ENCODE data around the gene BRD2. TPM values are rescaled to one million over a fixed set of nuclear protein-coding genes. Genes with fewer than 3 reads are reported as not detected.
A peak's percentile ranks its signal among the peaks of the same experiment; 100 is the strongest.

The BRD2 gene
- 100 to 1,000 TPM; 134 to 169 TPM for total RNA-seq

- peak within 1 kb of the TSS; percentile 99 to 100 for H3K27ac ChIP-seq
- peak within 1 kb of the TSS; percentile 86 for H3K4me3 ChIP-seq
- no peaks in the 10 kb centered on the region for H3K9me3 ChIP-seq
- peaks cover 14 to 21% of the 10 kb centered on the region in 2 donors for H3K4me1 ChIP-seq (ENCODE audit: control insufficient read depth in 1 of 2, low read depth in 2 of 2)
- peak; percentile 88 for DNase-seq (ENCODE audit: low spot score)
- H3K36me3 ChIP-seq: peaks cover 4% of the 10 kb centered on the region
- no peak for TF ChIP-seq CTCF (IDR thresholded peaks at IDR 0.05)
- peak; percentile 35 for ATAC-seq (ENCODE audit: insufficient number of reproducible peaks, low FRiP score, low read depth)
- H3K27me3 ChIP-seq (replicated peaks; ENCODE audit: insufficient read depth): no peaks in the 10 kb centered on the region
These were observed at the start of gene BRD2 for GRCh38 chr6:32968093-32968866. TSS of gene BRD2 (plus strand) at chr6:32968594. CDS start at chr6:32972899, 4,305 bp downstream.

- peaks cover 5% of the 10 kb centered on the region for H3K27me3 ChIP-seq (replicated peaks; ENCODE audit: insufficient read depth)
- DNase-seq (ENCODE audit: low spot score): no peak
- no peak overlapping the region for H3K4me3 ChIP-seq
- no peaks in the 10 kb centered on the region for H3K4me1 ChIP-seq (ENCODE audit: control insufficient read depth in 1 of 2, low read depth in 2 of 2)
- H3K36me3 ChIP-seq: no peaks in the 10 kb centered on the region
- no peak overlapping the region for H3K27ac ChIP-seq
- H3K9me3 ChIP-seq: no peaks in the 10 kb centered on the region
- TF ChIP-seq CTCF (IDR thresholded peaks at IDR 0.05): no peak
- ATAC-seq (ENCODE audit: insufficient number of reproducible peaks, low FRiP score, low read depth): no peak
These were observed 47.7 kb upstream of the BRD2 start for GRCh38 chr6:32920715-32921114.

GRCh38 chr6:32922083-32922482 is 46.3 kb upstream of the BRD2 start:
- Histone ChIP-seq H3K27ac (no peak overlapping the region), H3K4me1 (ENCODE audit: control insufficient read depth in 1 of 2, low read depth in 2 of 2) (no peaks in the 10 kb centered on the region), H3K36me3 (no peaks in the 10 kb centered on the region), H3K9me3 (no peaks in the 10 kb centered on the region), H3K27me3 (replicated peaks; ENCODE audit: insufficient read depth) (peaks cover 5% of the 10 kb centered on the region), H3K4me3 (no peak overlapping the region)
- ATAC-seq (ENCODE audit: insufficient number of reproducible peaks, low FRiP score, low read depth) (no peak), DNase-seq (ENCODE audit: low spot score) (no peak)
- TF ChIP-seq CTCF (IDR thresholded peaks at IDR 0.05): no peak

GRCh38 chr6:32931211-32931610 is 37.2 kb upstream of the BRD2 start:
- DNase-seq (ENCODE audit: low spot score) (no peak), ATAC-seq (ENCODE audit: insufficient number of reproducible peaks, low FRiP score, low read depth) (no peak)
- TF ChIP-seq CTCF (IDR thresholded peaks at IDR 0.05): no peak
- Histone ChIP-seq H3K27me3 (replicated peaks; ENCODE audit: insufficient read depth) (no peaks in the 10 kb centered on the region), H3K4me1 (ENCODE audit: control insufficient read depth in 1 of 2, low read depth in 2 of 2) (no peaks in the 10 kb centered on the region), H3K36me3 (no peaks in the 10 kb centered on the region), H3K4me3 (no peak overlapping the region), H3K27ac (no peak overlapping the region), H3K9me3 (no peaks in the 10 kb centered on the region)

- DNase-seq (ENCODE audit: low spot score): no peak
- no peak overlapping the region for H3K27ac ChIP-seq
- H3K36me3 ChIP-seq: no peaks in the 10 kb centered on the region
- H3K9me3 ChIP-seq: no peaks in the 10 kb centered on the region
- no peak overlapping the region for H3K4me3 ChIP-seq
- no peaks in the 10 kb centered on the region for H3K27me3 ChIP-seq (replicated peaks; ENCODE audit: insufficient read depth)
- ATAC-seq (ENCODE audit: insufficient number of reproducible peaks, low FRiP score, low read depth): no peak
- TF ChIP-seq CTCF (IDR thresholded peaks at IDR 0.05): no peak
- H3K4me1 ChIP-seq (ENCODE audit: control insufficient read depth in 1 of 2, low read depth in 2 of 2): no peaks in the 10 kb centered on the region
These were observed 36.1 kb upstream of the BRD2 start for GRCh38 chr6:32932132-32932868.
